OCI-LY1 (cell line): ENCODE measurements around the gene KCNN3.

ENCODE experiments used
- H2AFZ ChIP-seq: fragments of 200-600 bp; sonication (generic), shearing (Covaris generic); 2 replicates; pipeline ENCODE4 v1.6.0; 2014; ENCODE audit warnings: antibody characterized with exemption, mild to moderate bottlenecking, low read length
- H3F3A ChIP-seq: fragments of 200-600 bp; sonication (generic), shearing (Covaris generic); 2 replicates; pipeline ENCODE4 v1.6.0; 2014; ENCODE audit warnings: mild to moderate bottlenecking, antibody characterized with exemption, low read length, moderate library complexity; ENCODE audit not compliant: insufficient read depth
- H3K27ac ChIP-seq: fragments of 200-600 bp; sonication (generic); 2 replicates; pipeline ENCODE4 v1.5.1; 2014; ENCODE audit warnings: low read length, mixed run types, mild to moderate bottlenecking, low read depth; ENCODE audit not compliant: poor library complexity, severe bottlenecking
- H3K27me3 ChIP-seq: fragments of 200-600 bp; sonication (generic); 2 replicates; pipeline ENCODE4 v1.6.0; 2014; ENCODE audit warnings: antibody characterized with exemption, mild to moderate bottlenecking, low read length, moderate library complexity; ENCODE audit not compliant: insufficient read depth
- H3K36me3 ChIP-seq: fragments of 200-600 bp; sonication (generic); 2 replicates; pipeline ENCODE4 v1.6.1; 2014; ENCODE audit warnings: mild to moderate bottlenecking, antibody characterized with exemption, low read length, moderate library complexity, mixed read lengths; ENCODE audit not compliant: insufficient read depth
- H3K4me1 ChIP-seq: fragments of 200-600 bp; sonication (generic); 2 replicates; pipeline ENCODE4 v1.5.1; 2014; ENCODE audit warnings: mild to moderate bottlenecking, low read length, moderate library complexity; ENCODE audit not compliant: insufficient read depth, severe bottlenecking
- H3K4me2 ChIP-seq: fragments of 200-600 bp; sonication (generic), shearing (Covaris generic); 2 replicates; pipeline ENCODE4 v1.6.1; 2014; ENCODE audit warnings: low read length
- H3K4me3 ChIP-seq: fragments of 200-600 bp; sonication (generic); 2 replicates; pipeline ENCODE4 v1.5.1; 2014; ENCODE audit warnings: low read length, low read depth, mild to moderate bottlenecking, mixed read lengths; ENCODE audit not compliant: poor library complexity, severe bottlenecking
- H3K79me2 ChIP-seq: fragments of 200-600 bp; shearing (Covaris generic); 2 replicates; pipeline ENCODE4 v1.6.1; 2016; ENCODE audit warnings: mixed run types, low read length, mixed read lengths; ENCODE audit not compliant: insufficient read depth
- H3K9ac ChIP-seq: fragments of 200-600 bp; sonication (generic), shearing (Covaris generic); 2 replicates; pipeline ENCODE4 v1.6.1; 2014; ENCODE audit warnings: mild to moderate bottlenecking, low read length, mixed read lengths
- H3K9me2 ChIP-seq: fragments of 200-600 bp; sonication (generic), shearing (Covaris generic); 2 replicates; pipeline ENCODE4 v1.6.1; 2014; ENCODE audit warnings: low read depth, mild to moderate bottlenecking, low read length, mixed read lengths
- H3K9me3 ChIP-seq: fragments of 200-600 bp; shearing (Covaris generic); 2 replicates; pipeline ENCODE4 v1.6.1; 2014; ENCODE audit warnings: low read length, mixed read lengths
- H4K20me1 ChIP-seq: fragments of 200-600 bp; sonication (generic), shearing (Covaris generic); 2 replicates; pipeline ENCODE4 v1.6.0; 2016; ENCODE audit warnings: mild to moderate bottlenecking, low read length; ENCODE audit not compliant: insufficient read depth
- EZH2 ChIP-seq: fragments of 200-600 bp; sonication (generic), shearing (Covaris generic); IDR thresholded peaks from 2 replicates; pipeline ENCODE4 v1.8.0; 2017; ENCODE audit warnings: borderline replicate concordance, mixed run types, mild to moderate bottlenecking, antibody characterized with exemption, low read length, moderate library complexity, mixed read lengths
- TF ChIP-seq, protein P1 (sequence below): fragments of 200-600 bp; sonication (generic), shearing (Covaris generic); IDR thresholded peaks from 2 replicates; pipeline ENCODE4 v1.5.1; 2017; ENCODE audit warnings: mild to moderate bottlenecking, antibody characterized with exemption, low read length, moderate library complexity, mixed read lengths

KCNN3 gene

DNA sequence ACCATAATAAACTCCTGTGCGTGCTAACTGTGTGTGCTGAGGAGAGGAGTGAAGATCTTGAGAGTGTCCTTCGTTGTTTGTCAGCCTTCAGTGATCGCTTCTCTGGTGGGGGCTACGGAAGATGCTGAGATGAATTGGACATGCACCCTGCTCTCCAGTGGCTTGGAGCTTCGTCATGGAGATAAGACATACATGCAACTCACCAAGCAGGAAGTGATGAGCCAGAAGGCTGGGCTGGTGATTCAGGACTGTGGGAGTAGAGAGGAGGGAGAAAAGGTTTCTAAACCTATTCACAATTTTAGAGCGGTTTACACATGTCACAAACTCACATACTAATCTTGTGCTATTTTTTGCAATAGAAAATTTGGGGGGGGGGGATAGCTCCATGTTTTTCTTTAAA, 133.2 kb downstream of the KCNN3 start:
- Histone ChIP-seq H3K9me2 (no peaks in the 10 kb centered on the region), H2AFZ (no peak overlapping the region), H3K27me3 (no peaks in the 10 kb centered on the region), H3F3A (no peaks in the 10 kb centered on the region), H4K20me1 (no peaks in the 10 kb centered on the region), H3K4me3 (no peak overlapping the region), H3K9me3 (no peaks in the 10 kb centered on the region), H3K4me2 (no peak overlapping the region), H3K27ac (no peak overlapping the region), H3K9ac (no peak overlapping the region), H3K4me1 (no peaks in the 10 kb centered on the region), H3K36me3 (peaks cover 44% of the 10 kb centered on the region; the same call in 1 of the 2 replicates), H3K79me2 (no peaks in the 10 kb centered on the region)
- TF ChIP-seq, protein P1, sequence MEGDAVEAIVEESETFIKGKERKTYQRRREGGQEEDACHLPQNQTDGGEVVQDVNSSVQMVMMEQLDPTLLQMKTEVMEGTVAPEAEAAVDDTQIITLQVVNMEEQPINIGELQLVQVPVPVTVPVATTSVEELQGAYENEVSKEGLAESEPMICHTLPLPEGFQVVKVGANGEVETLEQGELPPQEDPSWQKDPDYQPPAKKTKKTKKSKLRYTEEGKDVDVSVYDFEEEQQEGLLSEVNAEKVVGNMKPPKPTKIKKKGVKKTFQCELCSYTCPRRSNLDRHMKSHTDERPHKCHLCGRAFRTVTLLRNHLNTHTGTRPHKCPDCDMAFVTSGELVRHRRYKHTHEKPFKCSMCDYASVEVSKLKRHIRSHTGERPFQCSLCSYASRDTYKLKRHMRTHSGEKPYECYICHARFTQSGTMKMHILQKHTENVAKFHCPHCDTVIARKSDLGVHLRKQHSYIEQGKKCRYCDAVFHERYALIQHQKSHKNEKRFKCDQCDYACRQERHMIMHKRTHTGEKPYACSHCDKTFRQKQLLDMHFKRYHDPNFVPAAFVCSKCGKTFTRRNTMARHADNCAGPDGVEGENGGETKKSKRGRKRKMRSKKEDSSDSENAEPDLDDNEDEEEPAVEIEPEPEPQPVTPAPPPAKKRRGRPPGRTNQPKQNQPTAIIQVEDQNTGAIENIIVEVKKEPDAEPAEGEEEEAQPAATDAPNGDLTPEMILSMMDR = no peak
- no peak for TF ChIP-seq EZH2

DNA sequence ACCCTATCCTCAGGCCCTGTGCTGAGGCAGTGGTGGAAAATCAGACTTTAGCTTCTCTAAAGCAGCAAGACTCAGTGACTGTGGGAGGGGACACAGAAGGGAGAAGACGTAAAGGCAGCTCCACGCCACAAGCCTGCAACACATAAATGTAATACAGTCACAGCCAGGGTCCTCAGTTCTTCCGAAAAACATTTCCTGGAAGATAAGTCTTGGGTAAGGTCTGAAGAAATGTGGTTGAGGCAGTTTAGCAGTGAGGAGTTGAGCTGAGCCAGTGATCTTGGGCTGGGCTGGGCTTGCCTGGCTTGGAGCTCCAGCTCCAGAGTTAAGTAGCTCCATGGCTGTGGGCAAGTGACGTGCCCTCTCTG, 134.3 kb downstream of the KCNN3 start:
- Histone ChIP-seq H3K36me3 (peaks cover 44% of the 10 kb centered on the region; the same call in 1 of the 2 replicates), H3K4me1 (no peaks in the 10 kb centered on the region), H2AFZ (no peak overlapping the region), H3F3A (no peaks in the 10 kb centered on the region), H3K9me2 (no peaks in the 10 kb centered on the region), H3K27ac (no peak overlapping the region), H3K9me3 (no peaks in the 10 kb centered on the region), H3K4me3 (no peak overlapping the region), H3K79me2 (no peaks in the 10 kb centered on the region), H3K9ac (no peak overlapping the region), H4K20me1 (no peaks in the 10 kb centered on the region), H3K27me3 (no peaks in the 10 kb centered on the region), H3K4me2 (no peak overlapping the region)
- TF ChIP-seq EZH2 = no peak
- TF ChIP-seq, protein P1 = no peak

DNA sequence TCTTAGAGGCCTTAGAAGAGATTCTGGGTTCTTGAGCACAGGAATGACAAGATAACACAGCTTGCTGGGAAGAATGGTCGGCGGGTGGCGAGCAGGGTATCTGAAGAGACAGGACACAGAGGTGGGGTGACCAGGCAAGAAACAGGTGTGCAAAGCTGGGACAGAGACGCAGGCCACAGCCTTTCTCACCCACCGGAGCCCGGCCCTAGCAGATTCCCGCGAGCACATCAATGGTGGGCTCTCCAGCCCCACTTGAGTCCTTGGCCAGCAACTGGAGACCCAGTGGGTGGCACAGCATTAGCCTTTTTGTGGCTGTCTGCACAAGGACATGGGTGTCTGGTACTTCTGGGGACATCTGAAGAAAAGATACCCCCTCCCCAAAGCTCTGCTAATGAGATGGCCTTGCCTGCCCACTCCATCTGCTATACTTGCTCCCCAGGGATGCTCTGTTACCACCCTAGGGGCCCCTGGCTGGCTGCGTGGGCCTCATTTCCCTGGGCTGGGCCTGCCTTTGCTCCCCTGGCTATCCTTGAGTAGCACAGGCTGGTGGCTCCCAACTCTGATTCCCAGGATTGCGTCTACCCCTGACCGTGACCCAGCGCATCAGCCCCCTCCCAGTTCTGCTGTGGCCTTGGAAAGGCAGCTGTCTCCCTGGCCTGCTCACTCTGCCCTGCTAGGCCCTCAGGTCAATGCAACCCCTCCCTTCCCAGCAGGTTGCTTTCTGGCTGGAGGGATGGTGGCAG, 134.8 kb downstream of the KCNN3 start:
- Histone ChIP-seq H3K9ac (no peak overlapping the region), H3K79me2 (no peaks in the 10 kb centered on the region), H2AFZ (no peak overlapping the region), H3K4me2 (no peak overlapping the region), H3K9me3 (no peaks in the 10 kb centered on the region), H3K4me1 (no peaks in the 10 kb centered on the region), H4K20me1 (no peaks in the 10 kb centered on the region), H3K27ac (no peak overlapping the region), H3K27me3 (no peaks in the 10 kb centered on the region), H3K9me2 (no peaks in the 10 kb centered on the region), H3K36me3 (peaks cover 49% of the 10 kb centered on the region; the same call in 1 of the 2 replicates), H3K4me3 (no peak overlapping the region), H3F3A (no peaks in the 10 kb centered on the region)
- TF ChIP-seq, protein P1 = no peak
- no peak for TF ChIP-seq EZH2
